ENCODE data around the gene PI16. TPM values are rescaled to one million over a fixed set of nuclear protein-coding genes. Genes with fewer than 3 reads are reported as not detected.

PI16 gene
- total and polyA plus RNA-seq, 4 donors: 0.12 to 0.25 (median 0.24) TPM; not detected in 1

GRCh38 chr6:36971921-36972673 is 17.6 kb downstream of the PI16 start:
- Histone ChIP-seq H3K27me3 (ENCODE audit: control insufficient read depth in 4 of 4, insufficient read depth in 4 of 4, low read length in 3 of 4) (no peaks in the 10 kb centered on the region), H3K4me1 (ENCODE audit: control insufficient read depth in 4 of 4, insufficient read depth in 4 of 4, low read length in 3 of 4) (no peaks in the 10 kb centered on the region), H3K27ac (ENCODE audit: low read depth in 1 of 2, low read length in 2 of 2) (no peak overlapping the region), H3K9ac (ENCODE audit: low read depth in 1 of 2, low read length in 2 of 2) (no peak overlapping the region), H3K9me3 (ENCODE audit: control insufficient read depth in 4 of 4, low read length in 3 of 4) (no peaks in the 10 kb centered on the region), H3K36me3 (ENCODE audit: control insufficient read depth in 4 of 4, insufficient read depth in 3 of 4, low read depth in 1 of 4, low read length in 3 of 4) (peaks cover 44 to 97% (median 79%) of the 10 kb centered on the region in 4 donors), H3K4me3 (ENCODE audit: low read depth in 1 of 3, low read length in 3 of 3) (no peak overlapping the region)
- WGBS: 80% methylated on average over 14 of the region's 14 CpGs
- TF ChIP-seq TAF1 (conservative IDR thresholded peaks at IDR 0.05): no peak
- no peak for TF ChIP-seq SP1 (IDR thresholded peaks at IDR 0.05)
- no peak for TF ChIP-seq JUND (IDR thresholded peaks at IDR 0.05)
- no peak for TF ChIP-seq CTCF (IDR thresholded peaks at IDR 0.05; ENCODE audit: low read depth, low read length, missing input control)
- no peak for DNase-seq (ENCODE audit: low spot score)

GRCh38 chr6:36973190-36973589 is 18.7 kb downstream of the PI16 start:
- H3K27me3 ChIP-seq (ENCODE audit: control insufficient read depth in 4 of 4, insufficient read depth in 4 of 4, low read length in 3 of 4): no peaks in the 10 kb centered on the region
- no peaks in the 10 kb centered on the region for H3K9me3 ChIP-seq (ENCODE audit: control insufficient read depth in 4 of 4, low read length in 3 of 4)
- no peak overlapping the region for H3K4me3 ChIP-seq (ENCODE audit: low read depth in 1 of 3, low read length in 3 of 3)
- H3K4me1 ChIP-seq (ENCODE audit: control insufficient read depth in 4 of 4, insufficient read depth in 4 of 4, low read length in 3 of 4): no peaks in the 10 kb centered on the region
- 97% methylated on average over 1 of the region's 1 CpG for WGBS
- peaks cover 49 to 100% (median 81%) of the 10 kb centered on the region in 4 donors for H3K36me3 ChIP-seq (ENCODE audit: control insufficient read depth in 4 of 4, insufficient read depth in 3 of 4, low read depth in 1 of 4, low read length in 3 of 4)
- no peak overlapping the region for H3K9ac ChIP-seq (ENCODE audit: low read depth in 1 of 2, low read length in 2 of 2)
- TF ChIP-seq ATF3 (IDR thresholded peaks at IDR 0.05): no peak
- TF ChIP-seq RAD21 (IDR thresholded peaks at IDR 0.05): no peak
- no peak for TF ChIP-seq SP1 (IDR thresholded peaks at IDR 0.05)
- TF ChIP-seq YY1 (IDR thresholded peaks at IDR 0.05): no peak
- no peak for TF ChIP-seq HNF4A (conservative IDR thresholded peaks at IDR 0.05)
- TF ChIP-seq REST (IDR thresholded peaks at IDR 0.05): no peak
- no peak for TF ChIP-seq FOXA2 (IDR thresholded peaks at IDR 0.05)
- no peak for TF ChIP-seq JUND (IDR thresholded peaks at IDR 0.05)
- no peak for TF ChIP-seq MAX (IDR thresholded peaks at IDR 0.05)
- TF ChIP-seq ZBTB33 (IDR thresholded peaks at IDR 0.05): no peak
- TF ChIP-seq RXRA (IDR thresholded peaks at IDR 0.05): no peak
- no peak for TF ChIP-seq GABPA (IDR thresholded peaks at IDR 0.05 in 1 of 2, conservative IDR thresholded peaks at IDR 0.05 in 1 of 2)
- TF ChIP-seq NR2F2 (IDR thresholded peaks at IDR 0.05): no peak
- no peak for DNase-seq (ENCODE audit: low spot score)
- no peak overlapping the region for H3K27ac ChIP-seq (ENCODE audit: low read depth in 1 of 2, low read length in 2 of 2)
